Aorta (tissue), 5 donors: ENCODE measurements around the gene CRYBB2. TPM values are rescaled to one million over a fixed set of nuclear protein-coding genes. Genes with fewer than 3 reads are reported as not detected.
"Not testable (repeated sequence)": the region's sequence is repeated elsewhere in the genome, so short reads cannot be mapped to it uniquely, and the experiment has no call there.

Experiments used
- ATAC-seq: fragments of 200-7000 bp; cut with Tn5 transposase; one replicate; pipeline ENCODE4 v1.9.1; 2022; ENCODE audit warnings: moderate library complexity; ENCODE audit not compliant: low FRiP score
- DNase-seq, 2 donors: peaks; one replicate each; pipeline ENCODE4 v3.0.0-alpha.2; 2020
- H3K27ac ChIP-seq, 2 donors: one replicate each; pipeline ENCODE4 v1.5.1; 2013; ENCODE audit warnings: low read length in 2 of 2, mild to moderate bottlenecking in 2 of 2, moderate library complexity in 2 of 2, control low read depth in 1 of 2, inconsistent platforms in 1 of 2, low read depth in 1 of 2
- H3K27me3 ChIP-seq, 2 donors: one replicate each; pipeline ENCODE4 v1.6.1; 2013; ENCODE audit warnings: control low read depth in 1 of 2, low read length in 1 of 2, mild to moderate bottlenecking in 1 of 2, moderate library complexity in 1 of 2; ENCODE audit not compliant: insufficient read depth in 2 of 2, control insufficient read depth in 1 of 2
- H3K36me3 ChIP-seq, 2 donors: one replicate each; pipeline ENCODE4 v1.6.1; 2013; ENCODE audit warnings: control low read depth in 1 of 2, low read length in 1 of 2, mild to moderate bottlenecking in 1 of 2; ENCODE audit not compliant: insufficient read depth in 2 of 2, control insufficient read depth in 1 of 2
- H3K4me1 ChIP-seq, 2 donors: one replicate each; pipeline ENCODE4 v1.6.1; 2013; ENCODE audit warnings: low read length in 2 of 2, control low read depth in 1 of 2, mild to moderate bottlenecking in 1 of 2, moderate library complexity in 1 of 2; ENCODE audit not compliant: insufficient read depth in 2 of 2, control insufficient read depth in 1 of 2
- H3K4me3 ChIP-seq, 2 donors: one replicate each; pipeline ENCODE4 v1.5.1; 2013; ENCODE audit warnings: low read length in 2 of 2, control low read depth in 1 of 2, mild to moderate bottlenecking in 1 of 2
- H3K9me3 ChIP-seq: one replicate; pipeline ENCODE4 v1.6.1; 2013; ENCODE audit warnings: mild to moderate bottlenecking, low read length; ENCODE audit not compliant: control insufficient read depth
- WGBS, 2 donors: extraction: QIAGEN DNeasy Blood & Tissue Kit; methylation state at CpG; one replicate each; pipeline ENCODE4 v1.1.7; 2013; 5-methylcytosine and 5-hydroxymethylcytosine counted together
- intact Hi-C, 2 donors: fragments of 100-400 bp; cut with DNase I; formaldehyde crosslinking; loops; one replicate each; pipeline versions ENCODE4 v1.14.2 to v1.15.0; 2022
- polyA plus RNA-seq, 2 donors: library from polyadenylated mRNA; stranded (reverse); fragments of 200-250 nt; gene quantifications; one replicate each; pipeline ENCODE4 v1.2.3, GENCODE V29; 2013
- total RNA-seq, 2 donors: library from RNA; stranded (reverse); fragmentation: NEBNext Ultra II Directional; extraction: Animal tissue kit (Norgen Biotek cat#: 25700); gene quantifications; one replicate each; pipeline ENCODE4 v1.2.1, GENCODE V29; 2021
- donor health status: healthy with polysubstance abuse.
- donor health status: Bipolar disorder and iron deficiency.
- donor health status: DM: no; HTN: no; CAD: no.
- donor health status: DM: no; HTN: no; CAD: no.
- donor health status: DM: yes; HTN: yes; CAD: no.

Gene CRYBB2
- total and polyA plus RNA-seq, 4 donors, result 0.45 to 2.8 TPM; not detected in 2

DNA sequence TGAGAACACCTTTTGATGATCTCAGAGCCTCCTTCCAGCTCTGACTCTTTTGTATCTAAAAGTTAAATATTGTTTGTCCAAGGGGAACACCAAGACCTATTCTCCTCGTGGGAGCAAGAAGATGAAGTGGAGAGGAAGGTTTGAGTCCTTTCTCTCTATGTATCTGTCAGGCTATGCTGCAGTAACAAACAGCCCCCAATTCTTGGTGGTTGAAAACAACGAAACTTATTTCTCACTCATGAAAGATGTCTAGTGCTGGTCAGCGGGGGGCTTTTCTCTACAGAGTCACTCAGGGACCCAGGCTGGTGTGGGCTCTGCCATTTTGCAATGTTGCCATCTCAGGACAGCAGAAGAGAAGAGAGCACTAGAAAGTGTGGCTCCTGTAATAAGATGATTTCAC lies 6.2 kb upstream of the CRYBB2 start:
- WGBS, 2 donors, result 82 to 84% methylated on average over 3 of the region's 3 CpGs
- intact Hi-C loops, result no loop called here
- no peak for DNase-seq
- H3K27ac ChIP-seq, result no peak overlapping the region
- peaks cover 3% of the 10 kb centered on the region for H3K9me3 ChIP-seq
- H3K36me3 ChIP-seq, result no peaks in the 10 kb centered on the region
- H3K4me1 ChIP-seq, result no peaks in the 10 kb centered on the region
- H3K4me3 ChIP-seq, result no peak overlapping the region
- no peaks in the 10 kb centered on the region for H3K27me3 ChIP-seq
- ATAC-seq, result no peak

DNA sequence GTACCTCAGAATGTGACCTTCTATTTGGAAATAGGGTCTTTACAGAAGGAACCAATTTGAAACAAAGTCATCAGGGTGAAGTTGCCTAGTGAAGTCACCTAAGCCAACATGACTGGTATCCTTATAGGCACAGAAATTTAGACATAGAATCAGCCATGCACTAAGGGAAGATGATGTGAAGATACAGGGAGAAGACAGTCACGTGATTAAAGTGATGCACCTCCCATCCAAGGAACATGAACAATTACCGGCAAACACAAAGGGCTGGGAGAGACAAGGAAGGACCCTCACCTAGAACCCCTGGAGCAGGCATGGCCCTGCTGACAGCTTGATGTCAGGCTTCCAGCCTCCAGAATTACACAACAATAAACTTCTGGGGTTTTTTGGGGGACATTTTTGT lies 3.2 kb upstream of the CRYBB2 start:
- DNase-seq (no peak), ATAC-seq (no peak)
- Histone ChIP-seq H3K36me3 (no peaks in the 10 kb centered on the region), H3K9me3 (peaks cover 3% of the 10 kb centered on the region), H3K27me3 (no peaks in the 10 kb centered on the region), H3K4me1 (no peaks in the 10 kb centered on the region), H3K27ac (no peak overlapping the region), H3K4me3 (no peak overlapping the region)
- intact Hi-C loops, result no loop called here
- 73 to 80% methylated on average over 2 of the region's 2 CpGs for WGBS, 2 donors

DNA sequence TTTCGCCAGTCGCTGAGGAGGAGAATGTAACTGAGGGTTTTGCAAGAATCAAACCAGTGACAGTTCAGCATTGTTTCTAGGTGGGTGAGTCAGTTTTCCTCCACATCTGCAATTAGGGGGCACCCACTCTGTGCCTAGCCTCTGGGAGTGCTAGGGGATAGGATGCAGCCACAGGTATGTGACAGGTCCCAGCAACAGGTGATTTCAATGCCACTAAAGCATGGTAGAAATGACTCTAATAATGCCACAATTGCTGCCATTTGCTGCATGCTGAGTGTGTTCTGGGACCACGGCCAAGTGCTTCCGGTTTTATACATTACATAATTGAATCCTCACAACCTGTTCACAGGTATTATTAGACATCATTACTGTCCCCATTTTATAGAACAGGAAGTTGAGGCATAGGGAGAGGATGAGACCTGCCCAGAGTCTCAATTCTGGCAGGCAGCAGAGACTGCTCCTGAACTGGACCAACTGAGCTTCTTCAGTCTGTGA lies 556 bp downstream of the CRYBB2 start:
- 65% methylated on average over 4 of the region's 4 CpGs for WGBS, 2 donors
- Histone ChIP-seq H3K27me3 (no peaks in the 10 kb centered on the region), H3K4me3 (no peak overlapping the region), H3K4me1 (no peaks in the 10 kb centered on the region), H3K9me3 (no peaks in the 10 kb centered on the region), H3K27ac (no peak overlapping the region), H3K36me3 (no peaks in the 10 kb centered on the region)
- ATAC-seq (no peak), DNase-seq (no peak)
- intact Hi-C loops, result no loop called here

DNA sequence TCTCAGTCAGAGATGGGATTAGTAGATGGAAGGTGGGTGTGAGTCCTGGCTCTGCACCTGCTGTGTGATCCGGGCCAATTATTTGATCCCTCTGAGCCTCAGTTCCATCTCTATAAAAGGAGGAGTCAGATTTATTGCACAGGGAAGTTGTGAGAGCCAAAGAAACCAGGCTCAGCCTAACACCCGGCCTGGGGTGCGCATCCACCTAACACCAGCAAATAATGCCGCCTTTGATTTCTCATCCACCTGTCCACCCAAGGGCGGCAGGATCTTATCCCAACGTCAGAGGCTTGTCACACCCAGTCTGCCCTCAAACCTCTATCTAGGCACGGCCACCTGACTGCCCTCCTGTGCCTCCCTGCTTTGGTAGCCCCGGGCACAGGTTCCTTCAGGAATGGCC lies 2.4 kb downstream of the CRYBB2 start:
- Histone ChIP-seq H3K36me3 (no peaks in the 10 kb centered on the region), H3K4me1 (no peaks in the 10 kb centered on the region), H3K27ac (no peak overlapping the region), H3K9me3 (no peaks in the 10 kb centered on the region), H3K27me3 (no peaks in the 10 kb centered on the region), H3K4me3 (no peak overlapping the region)
- 83 to 86% methylated on average over 8 of the region's 8 CpGs for WGBS, 2 donors
- ATAC-seq (no peak), DNase-seq (no peak)
- intact Hi-C loops, result no loop called here

DNA sequence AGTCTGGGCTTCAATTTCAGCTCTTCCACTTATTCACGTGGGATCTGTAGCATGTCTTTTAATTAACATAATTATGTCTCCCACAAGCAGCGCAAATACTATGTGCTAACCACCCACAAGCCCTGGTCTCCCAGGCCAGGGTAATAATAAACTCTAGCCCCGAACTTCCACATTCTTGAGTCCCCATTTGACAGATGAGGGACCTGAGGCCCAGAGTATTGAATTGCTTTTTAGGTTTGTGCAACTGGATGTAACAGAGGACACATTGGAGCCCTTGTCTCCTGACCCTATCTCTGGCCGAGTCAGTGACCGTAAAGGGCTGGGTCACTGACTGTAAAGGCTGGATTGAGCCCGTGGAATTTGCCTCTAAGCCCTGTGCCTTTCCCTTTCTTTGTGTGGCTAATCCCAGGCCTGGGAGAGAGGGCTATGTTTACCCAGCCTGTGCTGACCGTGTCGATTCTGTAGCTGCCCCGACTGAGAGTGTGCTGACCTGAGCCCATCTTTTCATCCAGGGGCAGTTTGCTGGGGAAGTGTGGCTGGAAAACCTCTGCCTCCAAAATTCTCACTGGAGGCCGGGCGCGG lies 3.9 kb downstream of the CRYBB2 start:
- no peak for DNase-seq
- Histone ChIP-seq H3K27ac (no peak overlapping the region), H3K4me3 (no peak overlapping the region), H3K27me3 (no peaks in the 10 kb centered on the region), H3K36me3 (no peaks in the 10 kb centered on the region), H3K4me1 (no peaks in the 10 kb centered on the region), H3K9me3 (no peaks in the 10 kb centered on the region)
- intact Hi-C loops, result no loop called here
- ATAC-seq, result no peak
- WGBS, 2 donors, result 68 to 73% methylated on average over 12 of the region's 12 CpGs

DNA sequence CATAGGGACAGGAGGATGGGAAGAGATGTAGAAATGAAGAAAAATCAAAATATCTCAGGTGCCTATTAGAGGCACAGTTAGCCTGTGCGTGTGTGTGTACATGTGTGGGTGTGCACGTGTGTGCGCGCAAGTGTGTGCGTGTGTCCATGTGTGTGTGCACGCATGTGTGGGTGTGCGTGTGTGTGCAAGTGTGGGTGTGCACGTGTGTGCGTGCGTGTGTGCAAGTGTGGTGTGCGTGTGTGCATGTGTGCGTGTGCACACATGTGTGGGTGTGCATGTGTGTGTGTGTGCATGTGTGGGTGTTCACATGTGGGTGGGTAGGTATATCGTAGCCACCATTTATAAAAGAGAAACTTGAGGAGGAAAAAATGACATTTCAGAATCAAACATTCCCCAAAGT lies 9.4 kb downstream of the CRYBB2 start:
- ATAC-seq, result no peak

DNA sequence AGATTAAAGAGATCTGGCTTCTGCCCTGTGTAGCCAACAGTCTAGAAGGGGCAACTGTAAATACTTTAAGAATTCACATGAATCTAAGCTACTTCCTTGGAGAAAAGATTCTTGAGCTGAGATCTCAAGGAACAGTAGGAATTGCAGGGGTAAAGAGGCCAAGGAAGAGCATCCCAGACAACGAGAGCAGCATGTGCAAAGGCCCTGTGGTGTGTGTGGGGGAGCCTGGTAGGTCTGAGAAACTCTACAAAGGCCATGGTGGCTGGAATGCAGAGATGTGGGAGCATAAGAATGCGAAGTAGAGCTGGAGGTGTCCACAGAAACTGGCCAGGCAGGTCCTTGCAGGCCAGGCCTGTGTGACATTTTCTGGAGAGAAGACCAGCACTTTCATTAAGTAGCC lies 11.3 kb downstream of the CRYBB2 start:
- H3K36me3 ChIP-seq, ATAC-seq, DNase-seq, H3K27me3 ChIP-seq, H3K4me3 ChIP-seq, H3K27ac ChIP-seq, H3K4me1 ChIP-seq, intact Hi-C loops, H3K9me3 ChIP-seq: not testable (repeated sequence)
- whole genome bisulfite sequencing, 2 donors, result 94 to 95% methylated on average over 2 of the region's 2 CpGs

More for the DNA sequence above, 9.4 kb downstream of the CRYBB2 start:
- no peak for DNase-seq
- H3K27ac ChIP-seq, result no peak overlapping the region
- WGBS, 2 donors, result 83 to 96% methylated on average over 13 of the region's 13 CpGs
- no peaks in the 10 kb centered on the region for H3K4me1 ChIP-seq
- intact Hi-C loops, result no loop called here
- H3K4me3 ChIP-seq, result no peak overlapping the region
- no peaks in the 10 kb centered on the region for H3K9me3 ChIP-seq
- no peaks in the 10 kb centered on the region for H3K36me3 ChIP-seq
- H3K27me3 ChIP-seq, result no peaks in the 10 kb centered on the region

DNA sequence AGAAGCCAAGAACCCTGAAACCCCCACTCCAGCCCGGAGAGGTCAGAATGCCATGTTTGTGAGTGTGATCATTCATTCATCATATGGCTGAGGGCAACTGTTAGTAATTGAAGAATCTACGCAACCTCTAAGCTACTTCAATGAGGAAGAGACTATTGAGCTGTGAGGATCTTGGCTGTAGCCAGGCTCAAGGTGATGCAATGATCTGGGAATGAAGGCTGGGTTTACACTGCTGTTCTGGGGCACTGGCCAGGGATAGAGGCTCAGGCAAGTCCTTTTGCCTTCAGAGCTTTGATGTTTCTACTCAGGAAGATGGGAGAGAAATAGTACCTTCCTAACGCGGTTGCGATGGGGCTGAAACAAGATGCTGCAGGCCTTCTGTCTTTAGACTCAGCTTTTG lies 12.9 kb downstream of the CRYBB2 start:
- no peak for ATAC-seq
- no peaks in the 10 kb centered on the region for H3K4me1 ChIP-seq
- DNase-seq, result no peak
- H3K27me3 ChIP-seq, result no peaks in the 10 kb centered on the region
- H3K27ac ChIP-seq, result no peak overlapping the region
- WGBS, 2 donors, result 44 to 79% methylated on average over 5 of the region's 5 CpGs
- no peaks in the 10 kb centered on the region for H3K9me3 ChIP-seq
- intact Hi-C loops, result no loop called here
- H3K36me3 ChIP-seq, result no peaks in the 10 kb centered on the region
- H3K4me3 ChIP-seq, result no peak overlapping the region

DNA sequence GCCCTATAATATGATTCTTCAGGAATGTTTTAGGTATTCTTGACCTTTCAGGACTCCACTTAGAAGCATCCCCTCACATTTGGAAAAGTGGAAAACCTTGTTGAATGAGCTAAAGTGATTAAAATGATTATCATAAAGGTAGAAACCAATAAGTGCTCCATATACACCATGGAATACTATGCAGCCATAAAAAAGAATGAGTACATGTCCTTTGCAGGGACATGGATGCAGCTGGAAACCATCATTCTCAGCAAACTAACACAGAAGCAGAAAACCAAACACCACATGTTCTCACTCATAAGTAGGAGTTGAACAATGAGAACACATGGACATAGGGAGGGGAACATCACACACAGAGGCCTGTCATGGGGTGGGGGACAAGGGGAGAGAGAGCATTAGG lies 14.3 kb downstream of the CRYBB2 start:
- ATAC-seq, H3K4me3 ChIP-seq, H3K9me3 ChIP-seq, H3K27me3 ChIP-seq, DNase-seq, H3K36me3 ChIP-seq, H3K4me1 ChIP-seq, intact Hi-C loops, H3K27ac ChIP-seq: not testable (repeated sequence)
